Measurements from ENCODE around the gene CHADL.

Gene CHADL

GRCh38 chr22:41239443-41240128, 1.1 kb downstream of the CHADL start:
- ATAC-seq, result no peak

GRCh38 chr22:41238570-41239442, 1.9 kb downstream of the CHADL start:
- no peak for ATAC-seq
- TF ChIP-seq RARB (CRISPR knock-in tag; IDR thresholded peaks at IDR 0.05) (no peak), ZFP30 (CRISPR knock-in tag; IDR thresholded peaks at IDR 0.05) (no peak), TOX (CRISPR knock-in tag; IDR thresholded peaks at IDR 0.05; ENCODE audit: borderline replicate concordance) (no peak), GLIS3 (CRISPR knock-in tag; IDR thresholded peaks at IDR 0.05) (no peak), ZFP3 (CRISPR knock-in tag; IDR thresholded peaks at IDR 0.05) (no peak), TSHZ2 (CRISPR knock-in tag; IDR thresholded peaks at IDR 0.05) (no peak), ISL1 (CRISPR knock-in tag; IDR thresholded peaks at IDR 0.05) (no peak)
- TF ChIP-seq, protein P1, sequence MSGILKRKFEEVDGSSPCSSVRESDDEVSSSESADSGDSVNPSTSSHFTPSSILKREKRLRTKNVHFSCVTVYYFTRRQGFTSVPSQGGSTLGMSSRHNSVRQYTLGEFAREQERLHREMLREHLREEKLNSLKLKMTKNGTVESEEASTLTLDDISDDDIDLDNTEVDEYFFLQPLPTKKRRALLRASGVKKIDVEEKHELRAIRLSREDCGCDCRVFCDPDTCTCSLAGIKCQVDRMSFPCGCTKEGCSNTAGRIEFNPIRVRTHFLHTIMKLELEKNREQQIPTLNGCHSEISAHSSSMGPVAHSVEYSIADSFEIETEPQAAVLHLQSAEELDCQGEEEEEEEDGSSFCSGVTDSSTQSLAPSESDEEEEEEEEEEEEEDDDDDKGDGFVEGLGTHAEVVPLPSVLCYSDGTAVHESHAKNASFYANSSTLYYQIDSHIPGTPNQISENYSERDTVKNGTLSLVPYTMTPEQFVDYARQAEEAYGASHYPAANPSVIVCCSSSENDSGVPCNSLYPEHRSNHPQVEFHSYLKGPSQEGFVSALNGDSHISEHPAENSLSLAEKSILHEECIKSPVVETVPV (CRISPR knock-in tag; IDR thresholded peaks at IDR 0.05), result no peak

More at GRCh38 chr22:41239443-41240128, 1.1 kb downstream of the CHADL start:
- no peak for TF ChIP-seq POU6F1 (CRISPR knock-in tag; IDR thresholded peaks at IDR 0.05; ENCODE audit: borderline replicate concordance, low read depth)
- TF ChIP-seq ISL1 (CRISPR knock-in tag; IDR thresholded peaks at IDR 0.05), result no peak
- no peak for TF ChIP-seq SNAI2 (CRISPR knock-in tag; IDR thresholded peaks at IDR 0.05)
- TF ChIP-seq, protein P2, sequence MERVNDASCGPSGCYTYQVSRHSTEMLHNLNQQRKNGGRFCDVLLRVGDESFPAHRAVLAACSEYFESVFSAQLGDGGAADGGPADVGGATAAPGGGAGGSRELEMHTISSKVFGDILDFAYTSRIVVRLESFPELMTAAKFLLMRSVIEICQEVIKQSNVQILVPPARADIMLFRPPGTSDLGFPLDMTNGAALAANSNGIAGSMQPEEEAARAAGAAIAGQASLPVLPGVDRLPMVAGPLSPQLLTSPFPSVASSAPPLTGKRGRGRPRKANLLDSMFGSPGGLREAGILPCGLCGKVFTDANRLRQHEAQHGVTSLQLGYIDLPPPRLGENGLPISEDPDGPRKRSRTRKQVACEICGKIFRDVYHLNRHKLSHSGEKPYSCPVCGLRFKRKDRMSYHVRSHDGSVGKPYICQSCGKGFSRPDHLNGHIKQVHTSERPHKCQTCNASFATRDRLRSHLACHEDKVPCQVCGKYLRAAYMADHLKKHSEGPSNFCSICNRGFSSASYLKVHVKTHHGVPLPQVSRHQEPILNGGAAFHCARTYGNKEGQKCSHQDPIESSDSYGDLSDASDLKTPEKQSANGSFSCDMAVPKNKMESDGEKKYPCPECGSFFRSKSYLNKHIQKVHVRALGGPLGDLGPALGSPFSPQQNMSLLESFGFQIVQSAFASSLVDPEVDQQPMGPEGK (CRISPR knock-in tag; IDR thresholded peaks at IDR 0.05; ENCODE audit: borderline replicate concordance), result no peak
- TF ChIP-seq, protein P1 (CRISPR knock-in tag; IDR thresholded peaks at IDR 0.05), result no peak
- TF ChIP-seq ZFP30 (CRISPR knock-in tag; IDR thresholded peaks at IDR 0.05), result no peak
- no peak for TF ChIP-seq ZNF565 (CRISPR knock-in tag; conservative IDR thresholded peaks at IDR 0.05; ENCODE audit: low read depth)
- no peak for TF ChIP-seq ZNF70 (CRISPR knock-in tag; IDR thresholded peaks at IDR 0.05)
- TF ChIP-seq ARNTL (CRISPR knock-in tag; IDR thresholded peaks at IDR 0.05; ENCODE audit: borderline replicate concordance, low read depth), result no peak

GRCh38 chr22:41237707-41238569, 2.8 kb downstream of the CHADL start:
- TF ChIP-seq CREB5 (CRISPR knock-in tag; IDR thresholded peaks at IDR 0.05; ENCODE audit: low read depth), result no peak
- TF ChIP-seq, protein P2 (CRISPR knock-in tag; IDR thresholded peaks at IDR 0.05; ENCODE audit: borderline replicate concordance), result no peak
- no peak for TF ChIP-seq ZFP30 (CRISPR knock-in tag; IDR thresholded peaks at IDR 0.05)
- no peak for TF ChIP-seq TCF4 (CRISPR knock-in tag; IDR thresholded peaks at IDR 0.05; ENCODE audit: borderline replicate concordance)
- no peak for TF ChIP-seq PPARA (CRISPR knock-in tag; IDR thresholded peaks at IDR 0.05; ENCODE audit: borderline replicate concordance)
- no peak for TF ChIP-seq SNAI2 (CRISPR knock-in tag; IDR thresholded peaks at IDR 0.05)
- no peak for TF ChIP-seq ZNF565 (CRISPR knock-in tag; conservative IDR thresholded peaks at IDR 0.05; ENCODE audit: low read depth)
- TF ChIP-seq ARNTL (CRISPR knock-in tag; IDR thresholded peaks at IDR 0.05; ENCODE audit: borderline replicate concordance, low read depth), result no peak
- ATAC-seq, result no peak
